Activated CD8-positive, alpha-beta T cell treated with anti-CD3 and anti-CD28 coated beads, Interleukin-2, amount 10 ng/mL, durations not matched to agents 7 days and 5 days (primary cell): ENCODE measurements around the gene IGDCC3. TPM values are rescaled to one million over a fixed set of nuclear protein-coding genes. Genes with fewer than 3 reads are reported as not detected.

ENCODE experiments used
- ATAC-seq: fragments of 150-1000 bp; cut with Tn5 transposase; one replicate; pipeline ENCODE4 v1.10.0; 2021; ENCODE audit warnings: moderate library complexity
- CTCF ChIA-PET: fragments of 350-600 bp; sonication (Branson Sonifier 250); formaldehyde crosslinking; loops from one replicate; lab custom pipeline; 2021; ENCODE audit warnings: antibody characterized with exemption; lab: Charles Lee
- POLR2A ChIA-PET: fragments of 350-600 bp; sonication (Branson Sonifier 250); formaldehyde crosslinking; loops from one replicate; lab custom pipeline; 2021; ENCODE audit warnings: antibody characterized with exemption; lab: Charles Lee
- DNase-seq: peaks from one replicate; pipeline ENCODE4 v3.0.0-alpha.2; 2020
- H3K27ac Mint-ChIP-seq: one replicate; pipeline ENCODE4 v1.8.0; 2021; ENCODE audit warnings: mild to moderate bottlenecking, mixed read lengths
- H3K27me3 Mint-ChIP-seq: one replicate; pipeline ENCODE4 v1.8.0; 2021; ENCODE audit warnings: low read depth, mixed read lengths
- H3K36me3 Mint-ChIP-seq: one replicate; pipeline ENCODE4 v1.8.0; 2021; ENCODE audit warnings: low read depth, mixed read lengths
- H3K4me1 Mint-ChIP-seq: one replicate; pipeline ENCODE4 v1.8.0; 2021; ENCODE audit warnings: low read depth, mixed read lengths
- H3K4me3 Mint-ChIP-seq: one replicate; pipeline ENCODE4 v1.8.0; 2021; ENCODE audit warnings: mild to moderate bottlenecking, mixed read lengths
- H3K9me3 Mint-ChIP-seq: one replicate; pipeline ENCODE4 v1.8.0; 2022; ENCODE audit warnings: mixed read lengths; ENCODE audit not compliant: insufficient read depth
- total RNA-seq, 2 experiments: library from RNA; stranded (reverse); gene quantifications; one replicate each; pipeline ENCODE4 v1.2.3, GENCODE V29; 2021

The IGDCC3 gene
- total RNA-seq, 2 experiments from 2014 or later: not detected

DNA sequence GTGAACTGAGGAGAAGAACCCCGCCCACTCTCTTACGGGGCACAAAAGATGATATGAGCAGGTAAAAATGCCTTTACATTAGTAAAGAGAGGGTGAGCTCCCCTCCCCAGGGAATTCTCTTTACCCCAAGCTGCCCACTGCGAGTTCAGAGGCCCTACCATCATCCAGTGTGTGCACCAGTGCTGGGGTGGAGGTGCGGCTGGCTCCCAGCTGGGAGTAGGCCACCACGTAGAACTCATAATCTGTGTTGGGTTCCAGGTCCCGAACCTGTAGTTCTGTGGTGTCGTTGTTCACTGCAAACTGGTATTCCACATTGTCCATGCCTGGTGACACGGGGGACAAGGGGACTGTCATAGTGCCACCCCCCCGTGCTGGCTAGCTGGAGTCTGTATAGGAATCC lies 17.1 kb upstream of the IGDCC3 start:
- Mint-ChIP-seq H3K27ac (no peak overlapping the region), H3K4me3 (no peak overlapping the region), H3K4me1 (peaks cover 6% of the 10 kb centered on the region), H3K27me3 (peaks cover 59% of the 10 kb centered on the region), H3K36me3 (no peaks in the 10 kb centered on the region), H3K9me3 (no peaks in the 10 kb centered on the region)
- ATAC-seq (no peak), DNase-seq (no peak)
- POLR2A ChIA-PET: interaction anchor here (0.9 to 2.0 kb wide), 2 partner anchors 89 to 90 kb away, joined by 3 to 5 read pairs; partner anchors contain the start of gene RNU5B-1
- CTCF ChIA-PET: interaction anchor here (0.8 to 2.1 kb wide), 3 partner anchors 9 to 76 kb away, joined by 3 to 10 read pairs (median 5); no protein-coding TSS in a partner anchor

DNA sequence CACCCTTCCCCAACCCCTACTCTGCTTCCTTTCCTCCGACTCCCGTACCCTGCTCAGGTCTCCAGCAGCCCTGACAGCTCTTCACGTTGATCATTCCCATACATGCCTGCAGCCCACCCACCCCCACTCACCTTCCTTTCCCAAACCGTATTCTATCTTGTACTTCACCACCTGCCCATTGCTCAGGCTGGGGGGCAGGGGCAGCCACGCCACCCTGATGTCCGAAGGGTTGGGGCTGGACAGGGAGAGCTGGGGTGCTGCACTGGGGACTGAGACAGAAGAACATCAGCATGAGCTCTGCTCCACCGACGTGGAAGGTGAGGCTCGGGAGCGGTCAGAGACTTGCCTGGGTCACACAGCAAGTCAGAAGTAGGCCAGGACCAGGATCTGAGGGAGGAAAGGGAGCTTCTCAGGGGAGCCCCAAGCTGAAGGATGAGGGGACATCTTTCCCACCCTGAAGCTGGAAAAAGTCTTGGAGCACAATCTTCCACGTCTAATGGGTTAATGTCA lies 16.5 kb upstream of the IGDCC3 start:
- ChIA-PET CTCF (interaction anchor here (1.6 to 2.1 kb wide), 2 partner anchors 9 to 75 kb away, joined by 5 to 10 read pairs; no protein-coding TSS in a partner anchor), POLR2A (interaction anchor here (0.9 to 2.0 kb wide), 2 partner anchors 88 to 90 kb away, joined by 3 to 5 read pairs; partner anchors contain the start of gene RNU5B-1)
- Mint-ChIP-seq H3K27me3 (peaks cover 55% of the 10 kb centered on the region), H3K9me3 (no peaks in the 10 kb centered on the region), H3K27ac (no peak overlapping the region), H3K4me3 (no peak overlapping the region), H3K4me1 (peaks cover 6% of the 10 kb centered on the region), H3K36me3 (no peaks in the 10 kb centered on the region)
- ATAC-seq: no peak
- DNase-seq: no peak

DNA sequence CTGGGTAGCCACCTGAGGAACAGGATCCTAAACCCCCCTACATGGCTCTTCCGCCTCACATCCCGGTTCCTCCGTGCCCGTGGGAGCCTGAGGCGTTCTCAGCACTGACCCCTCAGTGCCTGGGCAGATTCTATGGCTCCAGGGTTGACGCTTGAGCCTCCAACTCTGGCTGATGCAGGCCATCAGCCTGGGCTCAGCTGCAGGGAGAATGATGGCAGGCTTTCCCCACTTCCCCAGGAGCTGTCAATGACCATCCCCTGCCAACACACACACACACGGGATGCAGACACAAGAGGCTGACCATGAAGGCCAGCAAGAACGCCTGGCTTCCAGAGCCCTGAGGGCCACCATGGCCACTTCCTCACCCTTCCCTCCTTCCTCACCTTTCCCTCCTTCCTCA lies 15.8 kb upstream of the IGDCC3 start:
- no peak for ATAC-seq
- Mint-ChIP-seq H3K4me3 (no peak overlapping the region), H3K4me1 (peaks cover 6% of the 10 kb centered on the region), H3K9me3 (no peaks in the 10 kb centered on the region), H3K27ac (no peak overlapping the region), H3K36me3 (no peaks in the 10 kb centered on the region), H3K27me3 (peaks cover 51% of the 10 kb centered on the region)
- POLR2A ChIA-PET: interaction anchor here (2.0 kb wide), 1 partner anchor 89 kb away, joined by 5 read pairs; the partner anchor contains the start of gene RNU5B-1
- DNase-seq: no peak
- CTCF ChIA-PET: interaction anchor here (2.1 kb wide), 1 partner anchor 8 kb away, joined by 10 read pairs; no protein-coding TSS in a partner anchor

DNA sequence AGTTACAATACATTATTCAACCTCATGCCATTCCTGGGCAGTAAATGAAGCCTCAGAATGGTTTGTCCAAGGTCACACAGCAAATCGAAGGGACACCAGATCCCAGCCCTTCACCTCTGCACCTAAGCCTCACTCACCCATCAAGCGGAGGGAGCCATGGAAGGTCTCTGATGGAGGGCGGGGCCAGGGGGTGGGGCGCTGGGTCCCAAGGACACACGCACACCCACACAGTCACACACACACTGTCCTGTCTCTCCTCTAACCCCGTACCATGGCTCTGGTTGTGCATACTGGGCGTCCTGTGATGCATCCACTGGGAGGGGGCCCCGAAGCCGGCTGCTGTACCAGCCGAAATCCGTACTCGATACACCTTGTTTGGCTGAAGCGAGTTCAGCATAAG lies 15.3 kb upstream of the IGDCC3 start:
- CTCF ChIA-PET: no interaction called here

DNA sequence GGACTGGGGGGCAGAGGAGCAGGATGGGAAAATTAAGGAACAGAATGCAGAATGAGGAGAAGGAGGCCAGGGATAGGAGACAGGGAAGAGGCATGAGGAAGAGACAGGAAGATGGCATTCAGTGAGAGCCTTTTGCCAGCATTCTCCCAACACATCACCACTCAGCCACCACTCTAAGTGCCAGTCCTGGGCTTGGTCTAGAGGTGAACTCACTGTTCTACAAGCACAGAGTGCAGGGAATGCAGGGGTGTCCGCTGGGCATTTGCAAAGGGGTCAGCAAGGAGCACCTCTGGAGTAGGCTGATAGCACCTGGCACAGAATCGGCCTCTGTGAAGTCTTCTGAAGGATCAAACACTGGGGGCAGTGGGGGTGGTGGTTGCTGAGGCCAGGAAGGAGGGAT lies 14.6 kb upstream of the IGDCC3 start:
- no peak for ATAC-seq
- ChIA-PET POLR2A (no interaction called here), CTCF (no interaction called here)
- Mint-ChIP-seq H3K36me3 (no peaks in the 10 kb centered on the region), H3K4me3 (no peak overlapping the region), H3K27ac (no peak overlapping the region), H3K4me1 (peaks cover 6% of the 10 kb centered on the region), H3K9me3 (no peaks in the 10 kb centered on the region), H3K27me3 (peaks cover 44% of the 10 kb centered on the region)
- DNase-seq: no peak

More for the DNA sequence above, 15.3 kb upstream of the IGDCC3 start:
- Mint-ChIP-seq H3K27ac (no peak overlapping the region), H3K9me3 (no peaks in the 10 kb centered on the region), H3K4me3 (no peak overlapping the region), H3K36me3 (no peaks in the 10 kb centered on the region), H3K27me3 (peaks cover 50% of the 10 kb centered on the region), H3K4me1 (peaks cover 6% of the 10 kb centered on the region)
- POLR2A ChIA-PET: no interaction called here
- DNase-seq: no peak
- no peak for ATAC-seq

DNA sequence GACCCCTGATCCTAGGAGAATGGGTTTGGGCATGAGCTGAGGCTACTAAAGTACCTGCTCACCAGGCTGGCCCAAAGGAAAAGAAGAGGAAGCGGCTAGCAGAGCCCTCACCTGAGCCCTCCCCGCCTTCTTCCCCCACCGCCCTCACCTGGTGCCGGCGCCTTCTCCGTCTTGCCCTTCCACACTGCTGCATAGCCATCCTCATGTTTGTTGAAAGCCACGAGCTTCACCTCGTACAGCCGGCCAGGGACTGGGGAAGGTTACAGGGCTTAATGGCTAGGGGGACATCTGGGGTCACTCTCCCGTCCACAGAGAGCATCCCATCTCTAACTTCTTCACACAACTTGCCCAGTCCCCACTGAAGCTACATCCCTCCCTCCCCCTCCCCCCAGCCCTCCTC lies 13.9 kb upstream of the IGDCC3 start:
- Mint-ChIP-seq H3K9me3 (no peaks in the 10 kb centered on the region), H3K4me3 (no peak overlapping the region), H3K27ac (no peak overlapping the region), H3K36me3 (no peaks in the 10 kb centered on the region), H3K27me3 (peaks cover 37% of the 10 kb centered on the region), H3K4me1 (peaks cover 4% of the 10 kb centered on the region)
- POLR2A ChIA-PET: no interaction called here
- CTCF ChIA-PET: interaction anchor here (1.3 kb wide), 1 partner anchor 11 kb away, joined by 4 read pairs; no protein-coding TSS in a partner anchor
- DNase-seq (no peak), ATAC-seq (no peak)

DNA sequence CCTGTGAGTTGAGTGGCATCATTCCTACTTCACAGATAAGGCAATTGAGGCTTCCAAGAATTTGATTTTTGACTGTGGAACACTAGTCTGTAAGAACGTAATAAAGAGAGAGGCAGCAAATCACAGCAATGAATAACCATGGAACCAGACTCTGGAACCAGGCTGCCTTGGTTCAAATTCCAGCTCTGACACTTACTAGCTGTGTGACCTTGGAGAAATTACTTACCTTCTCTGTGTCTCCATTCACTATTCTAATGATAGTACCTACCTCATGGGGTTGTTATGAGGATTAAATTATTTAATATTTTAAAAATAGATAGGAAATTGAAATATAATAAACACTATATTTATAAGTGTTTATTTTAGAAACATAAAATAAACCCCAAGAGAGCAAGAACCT lies 12.6 kb upstream of the IGDCC3 start:
- POLR2A ChIA-PET: no interaction called here
- Mint-ChIP-seq H3K27me3 (peaks cover 27% of the 10 kb centered on the region), H3K27ac (no peak overlapping the region), H3K9me3 (no peaks in the 10 kb centered on the region), H3K36me3 (no peaks in the 10 kb centered on the region), H3K4me1 (peaks cover 4% of the 10 kb centered on the region), H3K4me3 (no peak overlapping the region)
- ATAC-seq (no peak), DNase-seq (no peak)
- CTCF ChIA-PET: interaction anchor here (1.3 kb wide), 1 partner anchor 12 kb away, joined by 4 read pairs; no protein-coding TSS in a partner anchor

DNA sequence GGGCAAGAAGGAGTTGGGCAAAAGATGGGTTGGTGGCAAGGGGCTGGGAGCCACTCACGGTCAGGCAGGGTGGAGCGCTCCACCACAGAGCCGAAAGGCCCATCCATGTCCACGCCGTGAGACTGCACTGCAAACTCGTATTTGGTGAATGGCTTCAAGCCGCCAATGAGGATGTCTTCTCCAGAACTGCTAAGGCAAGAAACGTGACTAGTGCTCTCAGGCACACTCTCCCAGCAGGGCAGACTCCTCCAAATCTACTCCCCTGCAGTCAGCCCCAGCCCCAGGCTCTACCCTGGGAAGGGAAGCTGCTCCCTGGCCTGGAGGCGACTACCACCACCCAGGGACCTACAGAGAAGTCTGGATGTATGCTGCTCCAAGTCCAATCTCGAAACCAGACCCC lies 11.4 kb upstream of the IGDCC3 start:
- Mint-ChIP-seq H3K4me1 (peaks cover 14% of the 10 kb centered on the region), H3K27me3 (peaks cover 15% of the 10 kb centered on the region), H3K36me3 (no peaks in the 10 kb centered on the region), H3K27ac (no peak overlapping the region), H3K9me3 (no peaks in the 10 kb centered on the region), H3K4me3 (no peak overlapping the region)
- DNase-seq: no peak
- ChIA-PET CTCF (no interaction called here), POLR2A (no interaction called here)
- ATAC-seq: no peak

DNA sequence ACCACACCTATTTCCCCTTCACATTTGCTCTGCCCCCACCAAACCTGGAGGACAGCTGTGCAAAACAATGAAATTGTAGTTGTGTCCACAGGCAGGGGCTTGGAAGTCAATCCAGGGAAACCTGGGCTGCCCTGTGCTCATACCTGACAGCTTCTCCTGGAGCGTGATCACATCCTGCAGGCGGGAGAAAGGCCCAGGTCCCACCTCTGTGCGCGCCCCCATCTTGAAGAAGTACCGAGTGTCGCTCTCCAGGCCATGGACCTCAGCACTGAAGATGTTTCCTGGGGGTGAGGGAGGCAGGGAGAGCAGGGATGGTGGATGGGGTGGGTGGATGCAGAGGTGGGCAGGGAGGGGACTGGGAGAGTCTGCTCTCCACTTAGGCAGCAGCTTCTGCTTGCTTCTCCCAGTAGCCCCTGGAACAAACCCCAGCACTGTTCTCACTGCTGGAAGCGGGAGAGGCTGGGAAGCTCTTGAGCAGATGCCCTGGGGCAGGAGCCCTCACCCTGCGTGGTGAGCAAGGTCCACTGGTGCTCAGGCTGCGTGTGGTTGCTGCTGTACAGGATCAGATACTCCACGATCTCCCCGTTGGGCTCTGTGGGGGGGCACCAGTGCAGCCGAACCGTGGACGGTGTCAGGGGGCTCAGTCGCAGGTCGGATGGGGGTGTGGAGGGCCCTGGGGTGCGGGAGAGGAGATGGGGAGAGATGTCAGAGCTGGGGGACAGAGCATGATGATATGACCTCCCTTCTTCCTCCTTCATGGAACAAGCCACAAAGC lies 10.7 kb upstream of the IGDCC3 start:
- H3K27ac Mint-ChIP-seq: no peak overlapping the region
- H3K4me3 Mint-ChIP-seq: no peak overlapping the region
- H3K4me1 Mint-ChIP-seq: peaks cover 14% of the 10 kb centered on the region
- no peaks in the 10 kb centered on the region for H3K36me3 Mint-ChIP-seq
- H3K27me3 Mint-ChIP-seq: peaks cover 11% of the 10 kb centered on the region
- no peak for DNase-seq
- CTCF ChIA-PET: no interaction called here
- POLR2A ChIA-PET: interaction anchor here (1.2 kb wide), 1 partner anchor 84 kb away, joined by 5 read pairs; the partner anchor contains the start of gene RNU5B-1
- H3K9me3 Mint-ChIP-seq: no peaks in the 10 kb centered on the region
- no peak for ATAC-seq

DNA sequence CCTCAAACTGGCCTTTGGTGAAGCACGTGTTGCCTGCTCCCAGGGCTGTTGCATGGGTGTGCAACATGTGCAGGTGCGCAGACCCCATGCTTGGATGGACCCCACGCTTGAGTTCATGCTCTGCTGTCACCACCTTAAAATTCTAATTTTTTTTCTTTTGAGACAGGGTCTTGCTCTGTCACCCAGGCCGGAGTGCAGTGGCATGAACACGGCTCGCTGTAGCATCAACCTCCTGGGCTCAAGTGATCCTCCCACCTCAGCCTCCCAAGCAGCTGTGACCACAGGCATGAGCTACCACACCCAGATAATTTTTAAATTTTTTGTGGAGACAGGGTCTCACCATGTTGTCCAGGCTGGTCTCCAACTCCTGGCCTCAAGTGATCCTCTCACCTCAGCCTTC lies 9.1 kb upstream of the IGDCC3 start:
- DNase-seq (no peak), ATAC-seq (no peak)
- H3K9me3 Mint-ChIP-seq: no peaks in the 10 kb centered on the region
- H3K4me3 Mint-ChIP-seq: no peak overlapping the region
- ChIA-PET CTCF (interaction anchor here (1.0 to 3.6 kb wide), 5 partner anchors 10 to 68 kb away, joined by 3 to 17 read pairs (median 5); no protein-coding TSS in a partner anchor), POLR2A (no interaction called here)
- no peak overlapping the region for H3K27ac Mint-ChIP-seq
- H3K27me3 Mint-ChIP-seq: peaks cover 19% of the 10 kb centered on the region
- H3K4me1 Mint-ChIP-seq: peaks cover 14% of the 10 kb centered on the region
- no peaks in the 10 kb centered on the region for H3K36me3 Mint-ChIP-seq

DNA sequence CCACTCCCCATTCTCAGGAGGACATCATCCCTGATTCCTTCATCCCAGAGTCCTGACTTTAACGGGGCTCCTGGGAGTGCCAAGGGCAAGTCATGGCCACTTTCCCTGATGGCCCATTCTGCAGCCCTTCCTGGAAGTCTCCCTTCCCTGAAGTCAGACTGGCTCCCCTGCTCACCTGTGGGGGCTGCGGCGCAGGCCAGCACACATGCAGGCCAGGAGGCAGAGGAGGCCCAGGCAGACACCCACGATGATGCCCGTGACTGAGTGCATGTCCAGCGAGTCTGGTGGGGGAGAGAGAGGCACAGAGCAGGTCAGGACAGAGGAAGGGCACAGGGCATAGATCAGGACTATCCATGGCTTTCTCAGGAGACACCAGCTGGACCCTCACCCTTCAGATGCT lies 8.6 kb upstream of the IGDCC3 start:
- H3K36me3 Mint-ChIP-seq: no peaks in the 10 kb centered on the region
- CTCF ChIA-PET: interaction anchor here (1.0 to 4.4 kb wide), 12 partner anchors 8 to 70 kb away, joined by 3 to 78 read pairs (median 9); no protein-coding TSS in a partner anchor
- H3K27me3 Mint-ChIP-seq: peaks cover 24% of the 10 kb centered on the region
- H3K4me1 Mint-ChIP-seq: peaks cover 14% of the 10 kb centered on the region
- no peak overlapping the region for H3K27ac Mint-ChIP-seq
- ATAC-seq (no peak), DNase-seq (no peak)
- POLR2A ChIA-PET: interaction anchor here (1.8 kb wide), 1 partner anchor 82 kb away, joined by 10 read pairs; the partner anchor contains the start of gene RNU5B-1
- H3K9me3 Mint-ChIP-seq: no peaks in the 10 kb centered on the region
- no peak overlapping the region for H3K4me3 Mint-ChIP-seq
